Right lobe of liver (tissue), 6 donors: Measurements from ENCODE around the gene SCNN1G. TPM values are rescaled to one million over a fixed set of nuclear protein-coding genes. Genes with fewer than 3 reads are reported as not detected.

Experiments
- ATAC-seq, 4 donors: fragments of 200-7000 bp; cut with Tn5 transposase; one replicate each; pipeline ENCODE4 v1.9.1; 2020; ENCODE audit warnings: mild to moderate bottlenecking in 4 of 4, moderate library complexity in 4 of 4
- DNase-seq, 3 donors: peaks; one replicate each; pipeline ENCODE4 v3.0.0-alpha.2; 2020
- H3K27ac ChIP-seq, 3 donors: fragments of 200-600 bp; one replicate each; pipeline ENCODE4 v1.8.0; 2022
- H3K27me3 ChIP-seq, 2 donors: fragments of 200-600 bp; one replicate each; pipeline ENCODE4 v1.8.0; 2022
- H3K36me3 ChIP-seq, 4 donors: fragments of 200-600 bp; sonication (generic) in 1 of 4; one replicate each; pipeline versions ENCODE4 v1.5.1 to v1.8.0; 2017 to 2022; ENCODE audit warnings: control low read depth in 1 of 4
- H3K4me1 ChIP-seq, 4 donors: fragments of 200-600 bp; sonication (generic) in 1 of 4; one replicate each; pipeline versions ENCODE4 v1.5.1 to v1.8.0; 2017 to 2022; ENCODE audit warnings: control low read depth in 1 of 4
- H3K4me3 ChIP-seq, 3 donors: fragments of 200-600 bp; one replicate each; pipeline ENCODE4 v1.8.0; 2022
- H3K9me3 ChIP-seq, 4 donors: fragments of 200-600 bp; sonication (generic) in 1 of 4; one replicate each; pipeline versions ENCODE4 v1.5.1 to v1.8.0; 2017 to 2022; ENCODE audit warnings: control low read depth in 1 of 4
- CTCF ChIP-seq, 4 donors: fragments of 200-600 bp in 3 of 4; fragments of 450-650 bp in 1 of 4; IDR thresholded peaks; one replicate each; pipeline versions ENCODE4 v1.5.1 to v1.8.0; 2016 to 2022; ENCODE audit warnings: antibody characterized with exemption in 4 of 4, mild to moderate bottlenecking in 2 of 4
- POLR2A ChIP-seq: fragments of 450-650 bp; IDR thresholded peaks from one replicate; pipeline ENCODE4 v1.6.1; 2017; ENCODE audit warnings: antibody characterized with exemption, mild to moderate bottlenecking
- WGBS: methylation state at CpG from one replicate; pipeline ENCODE4 v1.1.6; 2018; ENCODE audit warnings: low coverage, low lambda C conversion rate; ENCODE audit not compliant: insufficient coverage; ENCODE audit errors: missing lambda C conversion rate; 5-methylcytosine and 5-hydroxymethylcytosine counted together
- intact Hi-C, 2 donors: fragments of 100-400 bp; cut with DNase I; formaldehyde crosslinking; loops; one replicate each; pipeline versions ENCODE4 v1.11.2 to v1.14.1; 2022
- total RNA-seq, 6 experiments: library from RNA; depleted of rRNA in 2 of 6; stranded (reverse); fragments of >200 nt in 2 of 6; fragmentation: NEBNext Ultra II Directional in 3 of 6; extraction: Animal tissue kit (Norgen Biotek cat#: 25700) in 3 of 6; gene quantifications; one replicate each; pipeline versions ENCODE4 v1.1.0 to v1.2.4, GENCODE V29; 2016 to 2023
- donor health status: DM: no; HTN: yes; CAD: no.
- donor health status: DM: no; HTN: no; CAD: no.
- donor health status: DM: no; HTN: no; CAD: no.
- donor health status: DM: no; HTN: yes; CAD: no.
- donor health status: DM: no; HTN: yes; CAD: no.

Gene SCNN1G
- total RNA-seq, 6 experiments from 2014 or later = not detected

- peak; percentile 88 to 95 (median 90) for ATAC-seq
- WGBS = 20% methylated on average over 7 of the region's 7 CpGs
- H3K4me1 ChIP-seq = no peaks in the 10 kb centered on the region
- TF ChIP-seq POLR2A (no peak), CTCF (IDR thresholded peaks at IDR 0.05) (peak in 3 of 4 donors; percentile 41 to 48 (median 43))
- no peaks in the 10 kb centered on the region for H3K9me3 ChIP-seq
- no peaks in the 10 kb centered on the region for H3K36me3 ChIP-seq
- no peak overlapping the region for H3K27ac ChIP-seq
- no peak overlapping the region for H3K4me3 ChIP-seq
- peak in 1 of 3 donors; percentile 50 for DNase-seq
- intact Hi-C loops = no loop called here
- H3K27me3 ChIP-seq = no peaks in the 10 kb centered on the region
Measured at GRCh38 chr16:23155445-23156049, 27.0 kb upstream of the SCNN1G start.

GRCh38 chr16:23156110-23156509 is 26.4 kb upstream of the SCNN1G start:
- Histone ChIP-seq H3K4me3 (no peak overlapping the region), H3K4me1 (no peaks in the 10 kb centered on the region), H3K36me3 (no peaks in the 10 kb centered on the region), H3K27ac (no peak overlapping the region), H3K9me3 (no peaks in the 10 kb centered on the region), H3K27me3 (no peaks in the 10 kb centered on the region)
- no peak for ATAC-seq
- no peak for TF ChIP-seq CTCF (IDR thresholded peaks at IDR 0.05)
- no peak for TF ChIP-seq POLR2A
- intact Hi-C loops = no loop called here
- no peak for DNase-seq
- WGBS = 63% methylated on average over 3 of the region's 3 CpGs

- no peak overlapping the region for H3K27ac ChIP-seq
- 8% methylated on average over 1 of the region's 1 CpG for WGBS
- intact Hi-C loops = no loop called here
Measured at GRCh38 chr16:23156946-23157460, 25.5 kb upstream of the SCNN1G start.

GRCh38 chr16:23158114-23158513 is 24.4 kb upstream of the SCNN1G start:
- no peaks in the 10 kb centered on the region for H3K27me3 ChIP-seq
- no peaks in the 10 kb centered on the region for H3K4me1 ChIP-seq
- H3K4me3 ChIP-seq = no peak overlapping the region
- no peaks in the 10 kb centered on the region for H3K36me3 ChIP-seq
- no peak for DNase-seq
- no peak for ATAC-seq
- TF ChIP-seq POLR2A (no peak), CTCF (IDR thresholded peaks at IDR 0.05) (no peak)
- intact Hi-C loops = no loop called here
- WGBS = 95% methylated on average over 3 of the region's 6 CpGs
- no peak overlapping the region for H3K27ac ChIP-seq
- H3K9me3 ChIP-seq = no peaks in the 10 kb centered on the region

More at GRCh38 chr16:23156946-23157460, 25.5 kb upstream of the SCNN1G start:
- no peak overlapping the region for H3K4me3 ChIP-seq
- ATAC-seq (no peak), DNase-seq (no peak)
- TF ChIP-seq POLR2A (no peak), CTCF (IDR thresholded peaks at IDR 0.05) (no peak)
- H3K27me3 ChIP-seq = no peaks in the 10 kb centered on the region
- no peaks in the 10 kb centered on the region for H3K36me3 ChIP-seq
- no peaks in the 10 kb centered on the region for H3K9me3 ChIP-seq
- no peaks in the 10 kb centered on the region for H3K4me1 ChIP-seq
